ENCODE data around the gene KCP.

KCP gene

GRCh38 chr7:128846781-128847444 is 63.6 kb downstream of the KCP start:
- no peaks in the 10 kb centered on the region for H3K36me3 ChIP-seq (ENCODE audit: insufficient read depth, low read length)

DNA sequence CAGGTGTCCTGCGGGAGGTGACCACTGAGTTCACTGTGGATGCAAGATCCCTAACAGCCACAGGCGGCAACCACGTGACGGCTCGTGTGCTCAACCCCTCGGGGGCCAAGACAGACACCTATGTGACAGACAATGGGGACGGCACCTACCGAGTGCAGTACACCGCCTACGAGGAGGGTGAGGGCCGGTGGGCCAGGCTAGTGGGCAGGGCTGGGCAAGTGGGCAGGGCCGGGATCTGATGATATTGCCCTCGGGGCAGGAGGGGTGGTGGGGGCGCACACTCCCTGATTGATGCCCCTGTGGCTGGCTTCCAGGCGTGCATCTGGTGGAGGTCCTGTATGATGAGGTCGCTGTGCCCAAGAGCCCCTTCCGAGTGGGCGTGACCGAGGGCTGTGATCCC is 64.5 kb downstream of the KCP start:
- Histone ChIP-seq H3K36me3 (ENCODE audit: insufficient read depth, low read length) (no peaks in the 10 kb centered on the region), H3K4me3 (ENCODE audit: low read length) (no peak overlapping the region), H3K27me3 (ENCODE audit: insufficient read depth, low read length) (no peaks in the 10 kb centered on the region), H3K4me1 (ENCODE audit: insufficient read depth, low read length) (no peaks in the 10 kb centered on the region), H2AFZ (ENCODE audit: low read depth, low read length) (no peak overlapping the region), H3K9me3 (ENCODE audit: low read length) (no peaks in the 10 kb centered on the region)

More at GRCh38 chr7:128846781-128847444, 63.6 kb downstream of the KCP start:
- Histone ChIP-seq H3K27me3 (ENCODE audit: insufficient read depth, low read length) (no peaks in the 10 kb centered on the region), H3K9me3 (ENCODE audit: low read length) (no peaks in the 10 kb centered on the region), H2AFZ (ENCODE audit: low read depth, low read length) (no peak overlapping the region), H3K4me1 (ENCODE audit: insufficient read depth, low read length) (no peaks in the 10 kb centered on the region), H3K4me3 (ENCODE audit: low read length) (no peak overlapping the region)

DNA sequence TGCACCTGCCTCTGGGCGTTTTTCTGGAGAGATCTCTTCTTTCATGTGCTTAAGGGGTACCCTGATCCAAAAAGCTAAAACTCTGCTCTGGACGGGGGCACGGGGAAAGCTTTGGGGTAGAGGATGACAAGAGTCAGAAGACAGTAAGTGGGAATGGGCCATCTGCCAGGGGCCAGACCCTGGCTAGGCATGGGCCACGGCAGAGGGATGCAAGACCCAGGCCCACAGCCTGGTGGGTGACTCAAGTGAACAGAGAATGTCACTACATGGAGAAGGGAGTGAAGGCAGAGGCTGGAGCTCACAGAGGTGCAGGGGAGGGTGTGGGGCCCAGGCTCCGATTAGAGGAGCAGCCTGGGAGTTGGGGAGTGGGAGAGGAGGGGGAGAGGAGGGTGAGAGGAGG is 65.0 kb downstream of the KCP start:
- H3K36me3 ChIP-seq (ENCODE audit: insufficient read depth, low read length) = no peaks in the 10 kb centered on the region

GRCh38 chr7:128844777-128845311 is 65.7 kb downstream of the KCP start:
- Histone ChIP-seq H3K4me3 (ENCODE audit: low read length) (no peak overlapping the region), H3K27me3 (ENCODE audit: insufficient read depth, low read length) (no peaks in the 10 kb centered on the region), H3K4me1 (ENCODE audit: insufficient read depth, low read length) (no peaks in the 10 kb centered on the region), H3K9me3 (ENCODE audit: low read length) (no peaks in the 10 kb centered on the region), H3K36me3 (ENCODE audit: insufficient read depth, low read length) (no peaks in the 10 kb centered on the region), H2AFZ (ENCODE audit: low read depth, low read length) (no peak overlapping the region)

More for the DNA sequence above, 65.0 kb downstream of the KCP start:
- no peaks in the 10 kb centered on the region for H3K4me1 ChIP-seq (ENCODE audit: insufficient read depth, low read length)
- H3K4me3 ChIP-seq (ENCODE audit: low read length) = no peak overlapping the region
- H3K9me3 ChIP-seq (ENCODE audit: low read length) = no peaks in the 10 kb centered on the region
- no peaks in the 10 kb centered on the region for H3K27me3 ChIP-seq (ENCODE audit: insufficient read depth, low read length)
- H2AFZ ChIP-seq (ENCODE audit: low read depth, low read length) = no peak overlapping the region

DNA sequence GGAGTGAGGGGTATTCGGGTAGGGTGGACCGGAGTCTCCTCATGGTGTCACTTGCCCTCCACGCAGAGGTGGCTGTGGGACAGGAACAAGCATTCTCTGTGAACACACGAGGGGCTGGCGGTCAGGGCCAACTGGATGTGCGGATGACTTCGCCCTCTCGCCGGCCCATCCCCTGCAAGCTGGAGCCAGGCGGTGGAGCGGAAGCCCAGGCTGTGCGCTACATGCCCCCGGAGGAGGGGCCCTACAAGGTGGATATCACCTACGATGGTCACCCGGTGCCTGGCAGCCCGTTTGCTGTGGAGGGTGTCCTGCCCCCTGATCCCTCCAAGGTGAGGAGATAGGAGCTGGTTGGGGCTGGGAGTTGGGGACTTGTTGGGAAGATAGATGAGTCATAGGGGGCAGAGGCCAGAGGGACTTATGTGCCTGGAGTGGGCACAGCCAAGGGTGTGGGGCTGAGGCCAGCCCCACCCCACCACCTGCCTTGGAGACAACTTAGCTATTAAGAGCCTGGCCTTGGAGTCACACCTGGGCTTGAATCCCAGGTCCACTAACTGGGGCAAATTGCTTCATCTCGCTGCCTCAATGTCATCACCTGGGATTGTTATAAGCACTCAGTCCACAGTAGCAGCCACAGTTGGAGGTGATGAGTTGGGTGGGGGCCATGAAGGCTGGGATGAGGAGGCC is 66.4 kb downstream of the KCP start:
- H3K36me3 ChIP-seq (ENCODE audit: insufficient read depth, low read length) = no peaks in the 10 kb centered on the region
- no peak overlapping the region for H2AFZ ChIP-seq (ENCODE audit: low read depth, low read length)
- H3K27me3 ChIP-seq (ENCODE audit: insufficient read depth, low read length) = no peaks in the 10 kb centered on the region
- no peaks in the 10 kb centered on the region for H3K9me3 ChIP-seq (ENCODE audit: low read length)
- no peaks in the 10 kb centered on the region for H3K4me1 ChIP-seq (ENCODE audit: insufficient read depth, low read length)
- no peak overlapping the region for H3K4me3 ChIP-seq (ENCODE audit: low read length)

GRCh38 chr7:128842674-128843641 is 67.6 kb downstream of the KCP start:
- H2AFZ ChIP-seq (ENCODE audit: low read depth, low read length) = no peak overlapping the region
- H3K4me3 ChIP-seq (ENCODE audit: low read length) = no peak overlapping the region
- no peaks in the 10 kb centered on the region for H3K27me3 ChIP-seq (ENCODE audit: insufficient read depth, low read length)
- H3K9me3 ChIP-seq (ENCODE audit: low read length) = no peaks in the 10 kb centered on the region
- H3K4me1 ChIP-seq (ENCODE audit: insufficient read depth, low read length) = no peaks in the 10 kb centered on the region
- H3K36me3 ChIP-seq (ENCODE audit: insufficient read depth, low read length) = no peaks in the 10 kb centered on the region

GRCh38 chr7:128841921-128842673 is 68.4 kb downstream of the KCP start:
- Histone ChIP-seq H3K36me3 (ENCODE audit: insufficient read depth, low read length) (no peaks in the 10 kb centered on the region), H3K9me3 (ENCODE audit: low read length) (no peaks in the 10 kb centered on the region), H3K4me3 (ENCODE audit: low read length) (no peak overlapping the region), H3K4me1 (ENCODE audit: insufficient read depth, low read length) (no peaks in the 10 kb centered on the region), H3K27me3 (ENCODE audit: insufficient read depth, low read length) (no peaks in the 10 kb centered on the region), H2AFZ (ENCODE audit: low read depth, low read length) (no peak overlapping the region)

DNA sequence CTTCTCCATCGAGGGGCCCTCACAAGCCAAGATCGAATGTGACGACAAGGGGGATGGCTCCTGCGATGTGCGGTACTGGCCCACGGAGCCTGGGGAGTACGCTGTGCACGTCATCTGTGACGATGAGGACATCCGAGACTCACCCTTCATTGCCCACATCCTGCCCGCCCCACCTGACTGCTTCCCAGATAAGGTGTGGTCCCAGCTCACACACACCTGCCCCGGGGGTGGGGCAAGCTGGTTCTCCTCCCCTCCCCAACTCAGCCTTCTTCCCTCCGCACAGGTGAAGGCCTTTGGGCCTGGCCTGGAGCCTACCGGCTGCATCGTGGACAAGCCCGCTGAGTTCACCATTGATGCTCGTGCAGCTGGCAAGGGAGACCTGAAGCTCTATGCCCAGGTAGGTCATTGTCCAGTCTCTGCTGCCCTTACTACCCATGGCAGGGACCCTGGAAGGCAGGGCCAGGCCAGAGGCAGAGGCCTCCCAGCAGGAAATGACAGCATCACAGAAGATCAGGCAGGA is 69.3 kb downstream of the KCP start:
- Histone ChIP-seq H3K9me3 (ENCODE audit: low read length) (no peaks in the 10 kb centered on the region), H3K4me3 (ENCODE audit: low read length) (no peak overlapping the region), H2AFZ (ENCODE audit: low read depth, low read length) (no peak overlapping the region), H3K27me3 (ENCODE audit: insufficient read depth, low read length) (no peaks in the 10 kb centered on the region), H3K36me3 (ENCODE audit: insufficient read depth, low read length) (no peaks in the 10 kb centered on the region), H3K4me1 (ENCODE audit: insufficient read depth, low read length) (peaks cover 2% of the 10 kb centered on the region)

- H3K4me3 ChIP-seq (ENCODE audit: low read length) = no peak overlapping the region
- no peak overlapping the region for H2AFZ ChIP-seq (ENCODE audit: low read depth, low read length)
- H3K36me3 ChIP-seq (ENCODE audit: insufficient read depth, low read length) = no peaks in the 10 kb centered on the region
- no peaks in the 10 kb centered on the region for H3K27me3 ChIP-seq (ENCODE audit: insufficient read depth, low read length)
- H3K4me1 ChIP-seq (ENCODE audit: insufficient read depth, low read length) = peaks cover 3% of the 10 kb centered on the region
- no peaks in the 10 kb centered on the region for H3K9me3 ChIP-seq (ENCODE audit: low read length)
Measured at GRCh38 chr7:128840326-128841170, 70.0 kb downstream of the KCP start.

DNA sequence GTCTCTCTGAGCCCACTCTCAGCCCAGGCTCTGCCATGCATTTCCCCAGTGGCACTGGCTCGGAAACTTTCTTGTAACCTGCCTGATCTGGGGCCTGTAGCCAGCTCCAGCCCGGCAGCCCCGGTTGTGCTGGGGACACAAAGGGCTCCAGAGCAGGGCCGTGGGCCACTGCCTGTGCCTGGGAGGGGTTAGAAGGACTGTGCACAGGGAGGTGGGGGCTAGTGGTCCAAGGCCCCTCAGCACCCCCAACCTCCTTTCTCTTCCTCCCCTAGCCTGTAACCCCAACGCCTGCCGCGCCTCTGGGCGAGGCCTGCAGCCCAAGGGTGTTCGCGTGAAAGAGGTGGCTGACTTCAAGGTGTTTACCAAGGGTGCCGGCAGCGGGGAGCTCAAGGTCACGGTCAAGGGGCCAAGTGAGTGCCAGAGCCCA is 70.7 kb downstream of the KCP start:
- no peaks in the 10 kb centered on the region for H3K27me3 ChIP-seq (ENCODE audit: insufficient read depth, low read length)
- no peaks in the 10 kb centered on the region for H3K36me3 ChIP-seq (ENCODE audit: insufficient read depth, low read length)
- H3K4me3 ChIP-seq (ENCODE audit: low read length) = no peak overlapping the region
- H2AFZ ChIP-seq (ENCODE audit: low read depth, low read length) = no peak overlapping the region
- H3K9me3 ChIP-seq (ENCODE audit: low read length) = no peaks in the 10 kb centered on the region
- peaks cover 6% of the 10 kb centered on the region for H3K4me1 ChIP-seq (ENCODE audit: insufficient read depth, low read length)

- no peaks in the 10 kb centered on the region for H3K36me3 ChIP-seq (ENCODE audit: insufficient read depth, low read length)
- no peak overlapping the region for H2AFZ ChIP-seq (ENCODE audit: low read depth, low read length)
- H3K4me3 ChIP-seq (ENCODE audit: low read length) = no peak overlapping the region
- no peaks in the 10 kb centered on the region for H3K9me3 ChIP-seq (ENCODE audit: low read length)
- H3K27me3 ChIP-seq (ENCODE audit: insufficient read depth, low read length) = no peaks in the 10 kb centered on the region
- H3K4me1 ChIP-seq (ENCODE audit: insufficient read depth, low read length) = peaks cover 10% of the 10 kb centered on the region
Measured at GRCh38 chr7:128838981-128839731, 71.4 kb downstream of the KCP start.

Measured in neuron (in vitro differentiated cells).